Stimulated activated CD4-positive, alpha-beta T cell treated with anti-CD3 and anti-CD28 coated beads, Interleukin-12 subunit alpha, Interleukin-12 subunit beta, amount 100 ng/mL, for 4 hours (primary cell): Measurements from ENCODE around the gene UBR3.
"Not testable (repeated sequence)": the region's sequence is repeated elsewhere in the genome, so short reads cannot be mapped to it uniquely, and the experiment has no call there.

ENCODE experiments used
- DNase-seq: peaks from one replicate; pipeline ENCODE4 v3.0.0-alpha.2; 2020

Gene UBR3

DNA sequence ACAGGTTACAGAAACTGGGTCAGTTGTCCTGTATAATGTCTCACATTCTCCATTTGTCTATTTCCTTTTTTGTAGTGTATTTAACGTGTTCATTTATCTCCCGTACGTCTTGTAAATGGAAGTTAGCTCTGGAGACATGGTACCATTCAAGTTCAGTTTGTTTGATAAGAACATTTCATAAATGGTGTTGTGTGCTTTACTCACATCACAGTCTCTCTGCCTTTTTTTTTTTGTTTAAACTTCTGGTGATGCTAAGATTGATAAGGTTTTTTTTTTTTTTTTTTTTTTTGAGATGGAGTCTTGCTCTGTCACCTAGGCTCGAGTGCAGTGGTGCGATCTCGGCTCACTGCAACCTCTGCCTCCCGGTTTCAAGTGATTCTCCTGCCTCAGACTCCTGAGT is 41.7 kb downstream of the UBR3 start:
- DNase-seq: no peak

DNA sequence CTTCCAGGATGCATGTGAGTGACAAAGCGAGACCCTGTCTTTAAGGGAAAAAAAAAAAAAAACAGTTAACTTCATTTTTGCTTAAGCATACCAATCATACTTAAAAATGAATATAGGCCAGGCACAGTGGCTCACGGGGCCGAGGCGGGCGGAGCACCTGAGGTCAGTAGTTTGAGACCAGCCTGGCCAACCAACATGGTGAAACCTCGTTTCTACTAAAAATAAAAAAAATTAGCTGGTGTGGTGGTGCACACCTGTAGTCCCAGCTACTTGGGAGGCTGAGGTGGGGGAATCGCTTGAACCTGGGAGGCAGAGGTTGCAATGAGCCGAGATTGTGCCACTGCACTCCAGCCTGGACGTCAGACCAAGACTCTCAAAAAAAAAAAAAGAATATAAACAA is 44.1 kb downstream of the UBR3 start:
- DNase-seq: not testable (repeated sequence)

GRCh38 chr2:169871994-169872393 is 44.7 kb downstream of the UBR3 start:
- no peak for DNase-seq

- no peak for DNase-seq
Measured at GRCh38 chr2:169877398-169877797, 50.1 kb downstream of the UBR3 start.

GRCh38 chr2:169887120-169887519 is 59.9 kb downstream of the UBR3 start:
- DNase-seq: no peak

DNA sequence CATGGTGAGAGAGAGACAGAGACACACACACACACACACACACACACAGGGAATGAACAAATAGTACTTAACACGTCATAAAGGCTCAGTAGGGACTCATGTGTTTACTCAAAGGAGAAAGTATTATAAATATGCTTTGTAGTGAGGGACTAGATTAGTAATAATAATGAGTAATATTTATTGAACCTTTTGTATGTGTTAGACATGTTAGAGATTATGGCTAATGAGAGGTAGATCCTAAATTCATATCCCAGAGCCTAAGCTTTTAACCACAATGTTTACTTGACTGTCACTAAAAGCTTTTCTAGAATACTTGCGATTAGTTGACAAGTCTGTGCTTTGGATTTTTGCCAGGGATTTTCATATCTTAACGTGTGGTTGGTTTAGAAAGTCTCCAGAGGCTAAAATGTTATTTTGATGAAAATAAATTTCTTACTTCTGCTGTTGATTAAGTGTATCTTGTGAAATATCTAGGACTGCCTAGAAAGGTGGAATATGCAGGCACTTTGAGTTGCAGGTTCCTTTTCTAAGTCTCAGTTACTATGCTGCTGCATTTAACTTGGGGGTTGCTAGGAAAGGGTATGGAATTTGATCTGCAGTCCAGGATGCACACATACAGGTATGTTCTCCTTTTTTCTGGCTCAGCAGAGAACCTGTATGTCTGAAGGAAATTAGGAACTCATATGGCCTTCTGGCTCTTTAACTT is 64.5 kb downstream of the UBR3 start:
- DNase-seq: no peak

GRCh38 chr2:169892951-169893350 is 65.7 kb downstream of the UBR3 start:
- DNase-seq: no peak

DNA sequence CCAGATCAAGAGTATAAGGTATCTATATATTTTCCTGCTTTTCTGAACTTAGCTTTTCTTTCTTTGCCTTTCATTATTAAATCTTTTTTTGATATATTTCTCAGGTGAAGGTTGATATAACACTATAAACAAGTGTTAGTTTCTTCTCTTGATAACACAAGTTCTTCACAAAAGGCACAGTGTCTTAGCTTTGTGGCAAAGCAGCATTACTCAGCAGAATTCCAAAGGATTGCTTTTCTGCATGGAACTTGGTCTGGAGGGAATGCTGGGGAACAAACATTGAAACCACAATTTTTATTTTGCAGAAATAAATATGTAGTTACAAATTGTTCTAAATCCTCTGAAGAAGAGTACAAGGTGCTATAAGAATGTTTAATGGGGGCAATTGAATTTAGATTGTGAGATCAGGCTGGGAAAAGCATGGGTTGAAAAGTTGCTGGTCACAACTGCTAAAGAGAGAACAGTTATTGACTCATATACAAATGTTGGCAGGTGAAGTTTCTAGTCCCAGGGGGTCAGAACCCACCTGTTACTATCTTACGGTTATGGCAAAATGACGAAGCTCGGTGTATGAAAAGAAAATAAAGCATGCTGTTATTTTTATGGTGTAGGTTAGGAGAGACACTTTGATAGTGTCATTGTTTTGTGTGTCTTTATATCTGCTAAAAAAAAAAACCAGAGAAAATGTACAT is 68.2 kb downstream of the UBR3 start:
- DNase-seq: no peak

DNA sequence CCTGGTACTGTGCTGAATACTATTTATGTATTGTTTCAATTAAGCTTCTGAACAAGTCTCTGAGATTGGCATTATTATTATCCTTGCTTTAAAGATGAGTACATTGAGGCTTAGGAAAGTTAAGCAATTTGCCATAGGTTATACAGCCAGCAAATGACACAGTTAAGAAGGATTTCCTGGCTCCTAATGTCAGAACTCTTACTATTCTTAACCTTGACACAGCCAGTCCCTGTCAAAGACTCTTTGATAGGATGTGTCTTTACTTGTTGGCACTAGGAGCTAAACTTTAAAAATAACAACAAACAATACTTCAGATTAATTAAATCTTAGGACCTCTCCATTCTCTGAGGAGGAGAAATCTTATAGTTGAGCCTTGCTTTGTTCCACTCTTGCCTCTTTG is 70.6 kb downstream of the UBR3 start:
- no peak for DNase-seq

GRCh38 chr2:169900103-169900502 is 72.8 kb downstream of the UBR3 start:
- not testable (repeated sequence) for DNase-seq

DNA sequence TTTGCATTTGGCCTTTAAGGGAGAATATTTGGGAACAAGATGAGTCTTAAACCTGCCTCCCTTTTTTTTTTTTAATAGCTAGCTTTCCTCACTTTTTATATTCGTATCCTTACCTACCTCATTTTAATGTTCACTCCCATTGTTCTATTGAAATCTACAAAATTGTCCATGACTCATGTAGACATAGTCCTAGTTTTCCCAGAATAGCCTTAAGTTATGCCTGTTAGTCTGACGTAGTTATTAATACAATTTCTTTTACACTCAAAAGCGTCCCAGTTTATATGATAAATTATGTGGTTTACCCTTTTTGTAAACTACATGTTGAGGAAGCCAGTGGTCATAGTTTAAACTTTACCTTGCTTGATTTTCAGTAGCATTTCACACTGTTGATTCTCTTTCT is 73.4 kb downstream of the UBR3 start:
- DNase-seq: no peak

DNA sequence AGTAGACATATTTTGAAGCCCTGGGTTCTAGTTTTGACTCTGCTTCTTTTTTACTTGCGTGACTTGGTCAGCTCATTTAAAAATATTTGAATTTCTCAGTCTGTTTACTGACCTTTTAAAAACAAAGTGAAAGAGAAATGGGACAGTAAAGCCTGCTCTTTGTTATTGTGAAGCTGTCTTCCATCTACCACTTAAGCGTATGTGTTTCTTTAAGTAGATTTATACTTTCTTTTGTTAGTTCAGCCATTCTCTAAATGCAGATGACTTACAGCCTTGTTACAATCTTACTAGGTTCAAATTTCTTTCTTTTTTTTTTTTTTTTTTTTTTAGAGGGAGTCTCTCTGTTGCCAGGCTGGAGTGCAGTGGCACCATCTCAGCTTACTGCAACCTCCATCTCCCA is 79.5 kb downstream of the UBR3 start:
- DNase-seq: no peak

- DNase-seq: no peak
Measured at GRCh38 chr2:169909376-169909775, 82.1 kb downstream of the UBR3 start.

DNA sequence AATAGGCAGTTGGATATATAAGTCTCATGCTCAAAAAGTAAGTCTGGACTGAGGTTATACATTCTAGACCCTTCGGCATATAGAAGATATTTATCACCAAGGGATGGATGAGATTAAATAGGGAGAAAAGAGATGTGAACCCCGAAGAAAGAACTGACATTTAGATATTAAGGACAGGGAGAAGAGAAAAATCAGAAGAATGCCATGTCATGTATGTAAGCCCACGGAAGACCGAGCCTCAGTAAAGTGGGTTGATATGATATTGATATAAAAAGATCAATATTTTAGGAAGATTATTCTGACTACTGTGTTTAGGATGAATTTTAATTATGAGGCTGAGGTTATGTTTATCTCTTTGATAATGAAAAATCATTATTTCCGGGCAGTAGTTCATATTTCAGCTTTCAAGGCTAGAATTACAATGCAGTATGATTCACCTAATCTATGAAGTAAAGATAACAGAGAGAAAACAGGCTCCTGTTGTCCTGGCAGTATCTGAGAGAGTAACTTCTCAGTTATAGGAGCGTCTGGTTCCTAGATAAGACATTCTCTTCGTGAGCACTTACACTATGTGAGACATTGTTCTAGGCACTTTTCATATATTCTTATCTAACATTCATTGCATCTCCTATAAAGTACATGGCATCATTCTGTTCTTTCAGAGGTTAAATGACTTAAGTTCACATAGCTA is 83.0 kb downstream of the UBR3 start:
- no peak for DNase-seq

- DNase-seq: no peak
Measured at GRCh38 chr2:169911119-169911518, 83.9 kb downstream of the UBR3 start.

- DNase-seq: no peak
Measured at GRCh38 chr2:169916623-169917022, 89.4 kb downstream of the UBR3 start.

- DNase-seq: no peak
Measured at GRCh38 chr2:169923977-169924376, 96.7 kb downstream of the UBR3 start.

GRCh38 chr2:169925968-169926367 is 98.7 kb downstream of the UBR3 start:
- no peak for DNase-seq

DNA sequence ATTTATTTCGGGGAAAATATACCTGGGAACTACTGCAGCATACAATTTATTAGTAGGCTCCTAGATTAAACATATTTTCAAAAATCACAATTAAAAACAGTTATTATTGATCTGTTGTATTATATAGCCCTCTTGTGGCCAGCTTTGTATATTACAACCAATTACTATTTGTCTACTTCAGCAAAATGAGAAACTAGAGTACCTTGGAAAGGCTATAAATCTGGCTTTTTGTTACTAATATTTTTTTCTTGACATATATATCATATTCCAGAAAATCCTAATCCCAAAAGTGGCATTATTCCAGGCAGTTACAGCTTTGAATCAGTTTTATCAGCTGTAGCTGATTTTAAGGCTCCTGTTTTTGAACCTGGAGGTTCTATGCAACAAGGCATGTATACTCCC is 101.2 kb downstream of the UBR3 start:
- no peak for DNase-seq

GRCh38 chr2:169933124-169933711 is 106.0 kb downstream of the UBR3 start:
- no peak for DNase-seq

DNA sequence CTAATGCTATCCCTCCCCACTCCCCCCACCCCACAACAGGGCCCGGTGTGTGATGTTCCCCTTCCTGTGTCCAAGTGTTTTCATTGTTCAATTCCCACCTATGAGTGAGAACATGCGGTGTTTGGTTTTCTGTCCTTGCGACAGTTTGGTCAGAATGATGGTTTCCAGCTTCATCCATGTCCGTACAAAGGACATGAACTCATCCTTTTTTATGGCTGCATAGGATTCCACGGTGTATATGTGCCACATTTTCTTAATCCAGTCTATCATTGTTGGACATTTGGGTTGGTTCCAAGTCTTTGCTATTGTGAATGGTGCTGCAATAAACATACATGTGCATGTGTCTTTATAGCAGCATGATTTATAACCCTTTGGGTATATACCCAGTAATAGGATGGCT is 109.4 kb downstream of the UBR3 start:
- DNase-seq: not testable (repeated sequence)

DNA sequence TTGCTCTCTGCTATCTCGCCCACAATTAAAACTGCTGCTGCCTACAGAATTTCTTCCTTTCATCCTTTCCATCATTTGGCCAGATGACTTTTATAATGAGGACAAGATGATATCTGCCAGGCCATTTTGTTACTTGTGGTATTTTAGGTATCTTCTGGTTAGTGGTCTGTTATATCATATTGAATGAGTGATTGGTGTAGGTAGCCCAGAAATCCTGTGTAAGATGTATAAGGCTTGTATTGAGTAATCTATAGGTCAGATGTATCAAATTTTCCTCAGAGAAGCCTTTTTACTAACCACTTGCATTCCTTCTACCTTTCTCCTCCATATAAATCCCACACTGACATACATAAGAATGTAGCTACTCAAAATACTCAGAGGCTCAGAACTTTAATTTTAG is 118.3 kb downstream of the UBR3 start:
- no peak for DNase-seq

DNA sequence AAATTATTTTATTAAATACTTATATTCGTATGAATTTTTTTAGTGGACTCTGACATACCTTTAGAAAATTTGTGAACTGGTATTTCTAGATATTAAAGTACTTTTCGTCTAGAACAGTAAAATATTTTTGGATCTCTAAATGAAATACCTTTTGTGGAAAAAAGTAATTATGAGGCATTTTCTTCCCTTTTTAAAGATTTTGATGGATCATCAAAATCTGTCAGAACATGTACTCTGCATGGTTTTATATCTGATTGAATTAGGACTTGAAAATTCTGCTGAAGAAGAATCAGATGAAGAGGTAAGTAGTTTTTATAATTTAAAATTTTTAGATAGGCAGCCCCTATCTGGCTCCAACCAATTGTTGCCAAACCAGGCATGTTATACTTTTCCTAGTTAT is 118.8 kb downstream of the UBR3 start:
- DNase-seq: no peak

DNA sequence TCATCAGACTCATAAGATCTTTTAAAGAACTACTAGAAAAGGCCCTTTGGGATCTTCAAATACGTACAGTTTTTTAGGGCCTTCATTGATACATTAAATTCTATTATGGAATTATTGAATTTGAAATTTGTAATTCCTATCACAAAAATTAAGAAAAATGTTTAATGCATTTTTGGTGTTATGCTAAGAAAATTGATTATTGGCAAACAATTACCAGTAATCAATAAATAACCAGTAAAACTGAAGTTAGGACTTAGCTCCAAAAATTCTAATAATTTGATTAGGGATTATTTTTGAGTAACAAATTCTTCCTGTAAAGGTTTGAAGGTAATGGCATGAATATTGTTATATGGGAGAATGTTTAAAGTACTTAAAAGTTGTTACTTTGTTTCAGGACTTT is 119.3 kb downstream of the UBR3 start:
- DNase-seq: no peak
